HFFc6 (cell line): ENCODE results near the gene HOXD9. TPM values are rescaled to one million over a fixed set of nuclear protein-coding genes. Genes with fewer than 3 reads are reported as not detected.

Experiments
- DNase-seq: peaks from one replicate; pipeline ENCODE4 v3.0.0-alpha.2; 2018
- H3K27ac Mint-ChIP-seq: 2 replicates; pipeline ENCODE4 v1.8.0; 2020; ENCODE audit warnings: mild to moderate bottlenecking, mixed read lengths
- H3K27me3 Mint-ChIP-seq: 2 replicates; pipeline ENCODE4 v1.8.0; 2021; ENCODE audit warnings: mild to moderate bottlenecking, moderate library complexity, mixed read lengths; ENCODE audit not compliant: insufficient read depth
- H3K36me3 Mint-ChIP-seq: 2 replicates; pipeline ENCODE4 v1.8.0; 2021; ENCODE audit warnings: low read depth, mixed read lengths
- H3K4me1 Mint-ChIP-seq: 2 replicates; pipeline ENCODE4 v1.8.0; 2020; ENCODE audit warnings: low read depth, mixed read lengths
- H3K4me3 Mint-ChIP-seq: 2 replicates; pipeline ENCODE4 v1.8.0; 2020; ENCODE audit warnings: mild to moderate bottlenecking, moderate library complexity, mixed read lengths
- H3K9me3 Mint-ChIP-seq: 2 replicates; pipeline ENCODE4 v1.8.0; 2020; ENCODE audit warnings: mild to moderate bottlenecking, mixed read lengths
- CTCF ChIP-seq: fragments of 200-600 bp; sonication (generic); IDR thresholded peaks from 2 replicates; pipeline ENCODE4 v1.5.0; 2021; ENCODE audit warnings: antibody characterized with exemption, mild to moderate bottlenecking
- total RNA-seq, 6 experiments: library from RNA; stranded (reverse); fragmentation: NEBNext Ultra II Directional; extraction: Animal tissue kit (Norgen Biotek cat#: 25700); gene quantifications; 2 replicates in 1 of 6; 3 replicates in 5 of 6; pipeline ENCODE4 v1.2.3, GENCODE V29; 2021

Gene HOXD9
- total RNA-seq, 6 experiments from 2014 or later, result 2.1 to 2.7 (median 2.4) TPM

- Mint-ChIP-seq H3K4me1 (peaks cover 41% of the 10 kb centered on the region), H3K4me3 (peak overlapping the region; percentile 57), H3K9me3 (no peaks in the 10 kb centered on the region), H3K27ac (no peak overlapping the region), H3K36me3 (no peaks in the 10 kb centered on the region), H3K27me3 (peaks cover 25% of the 10 kb centered on the region)
- no peak for TF ChIP-seq CTCF
- DNase-seq, result no peak
Measured at GRCh38 chr2:176138923-176139660, 16.6 kb downstream of the HOXD9 start.

- DNase-seq, result no peak
- Mint-ChIP-seq H3K4me3 (peak overlapping the region; percentile 65; the same call in 1 of the 2 replicates), H3K27me3 (peaks cover 25% of the 10 kb centered on the region), H3K27ac (no peak overlapping the region), H3K4me1 (peaks cover 40% of the 10 kb centered on the region), H3K36me3 (no peaks in the 10 kb centered on the region), H3K9me3 (no peaks in the 10 kb centered on the region)
- no peak for TF ChIP-seq CTCF
Measured at GRCh38 chr2:176139661-176140512, 17.4 kb downstream of the HOXD9 start.

- Mint-ChIP-seq H3K4me3 (peak overlapping the region; percentile 65), H3K4me1 (peaks cover 32% of the 10 kb centered on the region), H3K36me3 (no peaks in the 10 kb centered on the region), H3K27me3 (peaks cover 31% of the 10 kb centered on the region), H3K27ac (no peak overlapping the region), H3K9me3 (no peaks in the 10 kb centered on the region)
- TF ChIP-seq CTCF, result peak; percentile 99
- no peak for DNase-seq
Measured at GRCh38 chr2:176140513-176141317, 18.2 kb downstream of the HOXD9 start.

GRCh38 chr2:176142281-176142680, 19.8 kb downstream of the HOXD9 start:
- Mint-ChIP-seq H3K27me3 (peaks cover 45% of the 10 kb centered on the region), H3K36me3 (no peaks in the 10 kb centered on the region), H3K9me3 (no peaks in the 10 kb centered on the region), H3K4me3 (no peak overlapping the region), H3K4me1 (peaks cover 23% of the 10 kb centered on the region), H3K27ac (no peak overlapping the region)
- DNase-seq, result no peak
- TF ChIP-seq CTCF, result no peak
